GM11168 (cell line): ENCODE results near the gene THRB.

Experiments used
- in situ Hi-C: fragments of 300-500 bp; cut with MboI; formaldehyde crosslinking; loops from one replicate; pipeline ENCODE4 v1.12.0; 2022; ENCODE audit warnings: low sequenced_read_pairs; ENCODE audit not compliant: unreplicated experiment

The THRB gene

GRCh38 chr3:24332092-24332491 is 162.6 kb downstream of the THRB start:
- in situ Hi-C loops, result no loop called here

- in situ Hi-C loops, result no loop called here
Measured at GRCh38 chr3:24323272-24323671, 171.4 kb downstream of the THRB start.

- in situ Hi-C loops, result no loop called here
Measured at GRCh38 chr3:24320601-24321000, 174.0 kb downstream of the THRB start.

GRCh38 chr3:24318677-24319287 is 175.9 kb downstream of the THRB start:
- in situ Hi-C loops, result no loop called here

GRCh38 chr3:24316887-24317383 is 177.7 kb downstream of the THRB start:
- in situ Hi-C loops, result no loop called here

GRCh38 chr3:24315971-24316370 is 178.7 kb downstream of the THRB start:
- in situ Hi-C loops, result no loop called here

- in situ Hi-C loops, result no loop called here
Measured at GRCh38 chr3:24315356-24315755, 179.3 kb downstream of the THRB start.

GRCh38 chr3:24311881-24312280 is 182.8 kb downstream of the THRB start:
- in situ Hi-C loops, result no loop called here

- in situ Hi-C loops, result no loop called here
Measured at GRCh38 chr3:24310887-24311286, 183.8 kb downstream of the THRB start.

- in situ Hi-C loops, result no loop called here
Measured at GRCh38 chr3:24306518-24306917, 188.1 kb downstream of the THRB start.

- in situ Hi-C loops, result no loop called here
Measured at GRCh38 chr3:24305795-24306467, 188.7 kb downstream of the THRB start.

- in situ Hi-C loops, result no loop called here
Measured at GRCh38 chr3:24303057-24303754, 191.4 kb downstream of the THRB start.

- in situ Hi-C loops, result no loop called here
Measured at GRCh38 chr3:24302396-24302795, 192.3 kb downstream of the THRB start.

GRCh38 chr3:24300949-24301348 is 193.7 kb downstream of the THRB start:
- in situ Hi-C loops, result no loop called here

- in situ Hi-C loops, result no loop called here
Measured at GRCh38 chr3:24299806-24300626, 194.6 kb downstream of the THRB start.

GRCh38 chr3:24299246-24299805 is 195.3 kb downstream of the THRB start:
- in situ Hi-C loops, result no loop called here

- in situ Hi-C loops, result no loop called here
Measured at GRCh38 chr3:24296441-24297205, 198.0 kb downstream of the THRB start.

- in situ Hi-C loops, result no loop called here
Measured at GRCh38 chr3:24294150-24294549, 200.5 kb downstream of the THRB start.

- in situ Hi-C loops, result no loop called here
Measured at GRCh38 chr3:24291646-24292045, 203.0 kb downstream of the THRB start.
